Liver (tissue), 9 donors: ENCODE results near the gene FITM1. TPM values are rescaled to one million over a fixed set of nuclear protein-coding genes. Genes with fewer than 3 reads are reported as not detected.

Experiments used
- DNase-seq: peaks from one replicate; pipeline ENCODE4 v3.0.0-alpha.2; 2017; ENCODE audit warnings: low spot score
- H3K27ac ChIP-seq, 2 donors: one replicate each; pipeline ENCODE4 v1.7.0; 2013; ENCODE audit warnings: inconsistent platforms in 2 of 2, low read length in 2 of 2, control low read depth in 1 of 2, low read depth in 1 of 2, mild to moderate bottlenecking in 1 of 2
- H3K27me3 ChIP-seq, 4 donors: one replicate each; pipeline versions ENCODE4 v1.6.1 to v1.7.0; 2013; ENCODE audit warnings: low read length in 3 of 4, inconsistent platforms in 1 of 4, mild to moderate bottlenecking in 1 of 4, moderate library complexity in 1 of 4; ENCODE audit not compliant: control insufficient read depth in 4 of 4, insufficient read depth in 4 of 4
- H3K36me3 ChIP-seq, 4 donors: one replicate each; pipeline versions ENCODE4 v1.6.1 to v1.7.0; 2013; ENCODE audit warnings: low read length in 3 of 4, mild to moderate bottlenecking in 3 of 4, low read depth in 1 of 4, moderate library complexity in 1 of 4; ENCODE audit not compliant: control insufficient read depth in 4 of 4, insufficient read depth in 3 of 4
- H3K4me1 ChIP-seq, 4 donors: one replicate each; pipeline versions ENCODE4 v1.6.1 to v1.7.0; 2013; ENCODE audit warnings: low read length in 3 of 4, mild to moderate bottlenecking in 3 of 4, moderate library complexity in 1 of 4; ENCODE audit not compliant: control insufficient read depth in 4 of 4, insufficient read depth in 4 of 4
- H3K4me3 ChIP-seq, 3 donors: one replicate each; pipeline versions ENCODE4 v1.6.1 to v1.7.0; 2013; ENCODE audit warnings: low read length in 3 of 3, control low read depth in 1 of 3, low read depth in 1 of 3, mild to moderate bottlenecking in 1 of 3
- H3K9ac ChIP-seq, 2 donors: one replicate each; pipeline ENCODE4 v1.7.0; 2013; ENCODE audit warnings: low read length in 2 of 2, mild to moderate bottlenecking in 2 of 2, moderate library complexity in 2 of 2, control low read depth in 1 of 2, low read depth in 1 of 2
- H3K9me3 ChIP-seq, 4 donors: one replicate each; pipeline versions ENCODE4 v1.6.1 to v1.7.0; 2013; ENCODE audit warnings: low read length in 3 of 4; ENCODE audit not compliant: control insufficient read depth in 4 of 4
- EGR1 ChIP-seq, 2 donors: IDR thresholded peaks; 2 replicates each; pipeline ENCODE4 v1.6.1; 2016 to 2018; ENCODE audit warnings: antibody characterized with exemption in 2 of 2, low read depth in 2 of 2
- GABPA ChIP-seq, 2 donors: IDR thresholded peaks in 1 of 2; conservative IDR thresholded peaks in 1 of 2; 2 replicates each; pipeline ENCODE4 v1.6.1; 2016; ENCODE audit warnings: antibody characterized with exemption in 2 of 2, mild to moderate bottlenecking in 1 of 2, moderate library complexity in 1 of 2
- HNF4A ChIP-seq, 2 donors: conservative IDR thresholded peaks; 2 replicates each; pipeline ENCODE4 v1.6.1; 2016; ENCODE audit warnings: antibody characterized with exemption in 2 of 2, mild to moderate bottlenecking in 2 of 2
- HNF4G ChIP-seq: IDR thresholded peaks from 2 replicates; pipeline ENCODE4 v1.6.1; 2016; ENCODE audit warnings: antibody characterized with exemption
- JUND ChIP-seq, 2 donors: IDR thresholded peaks; 2 replicates each; pipeline ENCODE4 v1.6.1; 2016; ENCODE audit warnings: antibody characterized with exemption in 2 of 2
- MAX ChIP-seq: IDR thresholded peaks from 2 replicates; pipeline ENCODE4 v1.6.1; 2016; ENCODE audit warnings: antibody characterized with exemption
- NR2F2 ChIP-seq: IDR thresholded peaks from 2 replicates; pipeline ENCODE4 v1.6.1; 2016; ENCODE audit warnings: antibody characterized with exemption
- RAD21 ChIP-seq, 2 donors: IDR thresholded peaks; 2 replicates each; pipeline ENCODE4 v1.6.1; 2016; ENCODE audit warnings: antibody characterized with exemption in 2 of 2, mild to moderate bottlenecking in 2 of 2
- RXRA ChIP-seq, 2 donors: IDR thresholded peaks; 2 replicates each; pipeline ENCODE4 v1.6.1; 2017 to 2018; ENCODE audit warnings: antibody characterized with exemption in 2 of 2, mild to moderate bottlenecking in 1 of 2
- SP1 ChIP-seq: IDR thresholded peaks from 2 replicates; pipeline ENCODE4 v1.6.1; 2018; ENCODE audit warnings: antibody characterized with exemption, mild to moderate bottlenecking
- TAF1 ChIP-seq: conservative IDR thresholded peaks from 2 replicates; pipeline ENCODE4 v1.6.1; 2016; ENCODE audit warnings: antibody characterized with exemption, mild to moderate bottlenecking
- YY1 ChIP-seq: IDR thresholded peaks from 2 replicates; pipeline ENCODE4 v1.6.1; 2016; ENCODE audit warnings: antibody characterized with exemption, mild to moderate bottlenecking
- ZBTB33 ChIP-seq: IDR thresholded peaks from 2 replicates; pipeline ENCODE4 v1.6.1; 2016; ENCODE audit warnings: antibody characterized with exemption
- WGBS: extraction: QIAGEN DNeasy Blood & Tissue Kit; methylation state at CpG from one replicate; pipeline ENCODE4 v1.1.7; 2013; 5-methylcytosine and 5-hydroxymethylcytosine counted together
- polyA plus RNA-seq, 2 donors: library from polyadenylated mRNA; stranded (reverse) in 1 of 2; unstranded in 1 of 2; fragments of 200-250 nt in 1 of 2; fragments of >200 nt in 1 of 2; fragmentation: Nextera tagmentation in 1 of 2; extraction: Ambion mirVana in 1 of 2; gene quantifications; one replicate each; pipeline versions ENCODE4 v1.2.1 to v1.2.3, GENCODE V29; 2013 to 2015
- total RNA-seq, 2 donors: library from RNA; depleted of rRNA; stranded (reverse); fragments of >200 nt; gene quantifications; one replicate each; pipeline ENCODE4 v1.2.3, GENCODE V29; 2014
- TF ChIP-seq, protein P1 (sequence below): IDR thresholded peaks from 2 replicates; pipeline ENCODE4 v1.6.1; 2016; ENCODE audit warnings: antibody characterized with exemption, mild to moderate bottlenecking
- TF ChIP-seq, protein P2 (sequence below): IDR thresholded peaks from 2 replicates; pipeline ENCODE4 v1.6.1; 2016; ENCODE audit warnings: antibody characterized with exemption
- donor health status: healthy.
- donor health status: healthy.
- donor health status: healthy.
- donor health status: healthy.
- donor health status: healthy.

FITM1 gene
- total and polyA plus RNA-seq, 4 donors = 1.7 to 16.1 (median 9.1) TPM

GRCh38 chr14:24086193-24086955, 44.1 kb upstream of the FITM1 start (continued):
- TF ChIP-seq ZBTB33 (no peak), HNF4A (conservative IDR thresholded peaks at IDR 0.05) (no peak), SP1 (no peak)

- WGBS = 94% methylated on average over 1 of the region's 1 CpG
- no peak overlapping the region for H3K27ac ChIP-seq
- no peak for TF ChIP-seq RAD21 (IDR thresholded peaks at IDR 0.05)
- TF ChIP-seq, protein P1, sequence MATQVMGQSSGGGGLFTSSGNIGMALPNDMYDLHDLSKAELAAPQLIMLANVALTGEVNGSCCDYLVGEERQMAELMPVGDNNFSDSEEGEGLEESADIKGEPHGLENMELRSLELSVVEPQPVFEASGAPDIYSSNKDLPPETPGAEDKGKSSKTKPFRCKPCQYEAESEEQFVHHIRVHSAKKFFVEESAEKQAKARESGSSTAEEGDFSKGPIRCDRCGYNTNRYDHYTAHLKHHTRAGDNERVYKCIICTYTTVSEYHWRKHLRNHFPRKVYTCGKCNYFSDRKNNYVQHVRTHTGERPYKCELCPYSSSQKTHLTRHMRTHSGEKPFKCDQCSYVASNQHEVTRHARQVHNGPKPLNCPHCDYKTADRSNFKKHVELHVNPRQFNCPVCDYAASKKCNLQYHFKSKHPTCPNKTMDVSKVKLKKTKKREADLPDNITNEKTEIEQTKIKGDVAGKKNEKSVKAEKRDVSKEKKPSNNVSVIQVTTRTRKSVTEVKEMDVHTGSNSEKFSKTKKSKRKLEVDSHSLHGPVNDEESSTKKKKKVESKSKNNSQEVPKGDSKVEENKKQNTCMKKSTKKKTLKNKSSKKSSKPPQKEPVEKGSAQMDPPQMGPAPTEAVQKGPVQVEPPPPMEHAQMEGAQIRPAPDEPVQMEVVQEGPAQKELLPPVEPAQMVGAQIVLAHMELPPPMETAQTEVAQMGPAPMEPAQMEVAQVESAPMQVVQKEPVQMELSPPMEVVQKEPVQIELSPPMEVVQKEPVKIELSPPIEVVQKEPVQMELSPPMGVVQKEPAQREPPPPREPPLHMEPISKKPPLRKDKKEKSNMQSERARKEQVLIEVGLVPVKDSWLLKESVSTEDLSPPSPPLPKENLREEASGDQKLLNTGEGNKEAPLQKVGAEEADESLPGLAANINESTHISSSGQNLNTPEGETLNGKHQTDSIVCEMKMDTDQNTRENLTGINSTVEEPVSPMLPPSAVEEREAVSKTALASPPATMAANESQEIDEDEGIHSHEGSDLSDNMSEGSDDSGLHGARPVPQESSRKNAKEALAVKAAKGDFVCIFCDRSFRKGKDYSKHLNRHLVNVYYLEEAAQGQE = no peak
- no peak for TF ChIP-seq ZBTB33
- no peak for TF ChIP-seq MAX
- TF ChIP-seq, protein P2, sequence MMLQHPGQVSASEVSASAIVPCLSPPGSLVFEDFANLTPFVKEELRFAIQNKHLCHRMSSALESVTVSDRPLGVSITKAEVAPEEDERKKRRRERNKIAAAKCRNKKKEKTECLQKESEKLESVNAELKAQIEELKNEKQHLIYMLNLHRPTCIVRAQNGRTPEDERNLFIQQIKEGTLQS = no peak
- TF ChIP-seq HNF4G = no peak
- no peak for TF ChIP-seq YY1
- TF ChIP-seq SP1 = no peak
- no peak for TF ChIP-seq EGR1 (IDR thresholded peaks at IDR 0.05; ENCODE audit: low read depth in 2 of 2)
- no peak for TF ChIP-seq HNF4A (conservative IDR thresholded peaks at IDR 0.05)
- TF ChIP-seq JUND (IDR thresholded peaks at IDR 0.05) = no peak
- no peak for TF ChIP-seq NR2F2
- no peak for TF ChIP-seq GABPA (IDR thresholded peaks at IDR 0.05 in 1 of 2, conservative IDR thresholded peaks at IDR 0.05 in 1 of 2)
- no peak for TF ChIP-seq RXRA (IDR thresholded peaks at IDR 0.05)
- TF ChIP-seq TAF1 = no peak
Measured at GRCh38 chr14:24087004-24087403, 43.5 kb upstream of the FITM1 start.

More at GRCh38 chr14:24087004-24087403, 43.5 kb upstream of the FITM1 start:
- no peak overlapping the region for H3K9ac ChIP-seq
- no peak for DNase-seq
- no peaks in the 10 kb centered on the region for H3K27me3 ChIP-seq
- no peak overlapping the region for H3K4me3 ChIP-seq
- H3K4me1 ChIP-seq = peaks cover 1 to 22% (median 14%) of the 10 kb centered on the region in 4 donors
- no peaks in the 10 kb centered on the region for H3K36me3 ChIP-seq
- no peaks in the 10 kb centered on the region for H3K9me3 ChIP-seq
